H1 (cell line): ENCODE results near the gene BAZ2A. TPM values are rescaled to one million over a fixed set of nuclear protein-coding genes. Genes with fewer than 3 reads are reported as not detected.

Experiments
- CTCF ChIA-PET: fragments of 300-600 bp; sonication (Branson Sonifier 250); formaldehyde crosslinking; loops from one replicate; lab custom pipeline; 2021; ENCODE audit not compliant: partially characterized antibody; lab: Charles Lee
- POLR2A ChIA-PET: fragments of 300-600 bp; sonication (Branson Sonifier 250); formaldehyde crosslinking; loops from one replicate; lab custom pipeline; 2021; ENCODE audit warnings: inconsistent platforms; ENCODE audit not compliant: partially characterized antibody; lab: Charles Lee
- DNase-seq, 2 experiments: peaks; one replicate each; pipeline versions ENCODE4 v3.0.0 to v3.0.0-alpha.2; 2010 to 2022; ENCODE audit warnings: low spot score in 2 of 2, low read depth in 1 of 2, mixed read lengths in 1 of 2
- FAIRE-seq: peaks from 2 replicates; lab custom pipeline; 2011; peaks lifted over from hg19 to GRCh38; lab: Jason Lieb, UNC
- H2AFZ ChIP-seq: 2 replicates; pipeline ENCODE4 v1.8.1; 2012; ENCODE audit warnings: low read length, inconsistent platforms
- H2AK5ac ChIP-seq: 2 replicates; pipeline ENCODE4 v1.6.1; 2013; ENCODE audit warnings: low read depth, low read length
- H2BK120ac ChIP-seq: replicated peaks from 2 replicates; pipeline ENCODE3; 2013; ENCODE audit warnings: low read depth, low read length, inconsistent platforms
- H2BK12ac ChIP-seq: 2 replicates; pipeline ENCODE4 v1.6.1; 2013; ENCODE audit warnings: low read depth, low read length
- H2BK15ac ChIP-seq: 2 replicates; pipeline ENCODE4 v1.6.1; 2013; ENCODE audit warnings: low read length
- H2BK20ac ChIP-seq: 2 replicates; pipeline ENCODE4 v1.6.1; 2013; ENCODE audit warnings: low read length
- H2BK5ac ChIP-seq: 2 replicates; pipeline ENCODE4 v1.6.1; 2013; ENCODE audit warnings: low read depth, low read length
- H3K14ac ChIP-seq: 2 replicates; pipeline ENCODE4 v1.6.1; 2013; ENCODE audit warnings: inconsistent platforms; ENCODE audit not compliant: insufficient read length
- H3K18ac ChIP-seq: 2 replicates; pipeline ENCODE4 v1.6.1; 2013; ENCODE audit warnings: low read length; ENCODE audit errors: extremely low read depth
- H3K23ac ChIP-seq: 2 replicates; pipeline ENCODE4 v1.6.1; 2013; ENCODE audit warnings: inconsistent platforms; ENCODE audit not compliant: insufficient read length
- H3K23me2 ChIP-seq: 2 replicates; pipeline ENCODE4 v1.6.1; 2013; ENCODE audit warnings: low read depth, low read length
- H3K27ac ChIP-seq: 2 replicates; pipeline ENCODE4 v1.6.1; 2011; ENCODE audit warnings: low read depth, low read length, inconsistent platforms
- H3K27me3 ChIP-seq, 4 experiments: replicated peaks in 1 of 4; 1 replicate in 1 of 4; 2 replicates in 3 of 4; pipeline versions ENCODE4 v1.6.1 to v1.8.1; 2011 to 2013; ENCODE audit warnings: low read length in 3 of 4, mild to moderate bottlenecking in 3 of 4, inconsistent platforms in 2 of 4, mixed read lengths in 2 of 4, moderate library complexity in 1 of 4; ENCODE audit not compliant: control insufficient read depth in 3 of 4, insufficient read depth in 3 of 4; ENCODE audit errors: extremely low read depth in 1 of 4
- H3K36me3 ChIP-seq, 4 experiments: 2 replicates each; pipeline versions ENCODE4 v1.6.1 to v1.8.1; 2011 to 2013; ENCODE audit warnings: mild to moderate bottlenecking in 4 of 4, low read length in 3 of 4, moderate library complexity in 2 of 4, control low read depth in 1 of 4, inconsistent platforms in 1 of 4; ENCODE audit not compliant: insufficient read depth in 4 of 4, control insufficient read depth in 2 of 4
- H3K4ac ChIP-seq: replicated peaks from 2 replicates; pipeline ENCODE3; 2013; ENCODE audit warnings: low read length, low read depth, mixed read lengths, inconsistent platforms; ENCODE audit not compliant: insufficient read length
- H3K4me1 ChIP-seq, 4 experiments: replicated peaks in 1 of 4; 1 replicate in 1 of 4; 2 replicates in 3 of 4; pipeline versions ENCODE4 v1.6.1 to v1.8.1; 2011 to 2013; ENCODE audit warnings: low read length in 3 of 4, inconsistent platforms in 2 of 4, mixed read lengths in 1 of 4; ENCODE audit not compliant: insufficient read depth in 4 of 4, control insufficient read depth in 3 of 4
- H3K4me2 ChIP-seq, 2 experiments: 2 replicates each; pipeline versions ENCODE4 v1.6.1 to v1.8.1; 2011 to 2013; ENCODE audit warnings: low read depth in 2 of 2, low read length in 2 of 2, control low read depth in 1 of 2, inconsistent platforms in 1 of 2, mild to moderate bottlenecking in 1 of 2; ENCODE audit not compliant: insufficient read depth in 1 of 2
- H3K4me3 ChIP-seq, 4 experiments: fragments of 200-600, 300-600 bp in 1 of 4; sonication (generic), shearing (Covaris generic), sonication (Bioruptor Twin) in 1 of 4; 2 replicates each; pipeline versions ENCODE4 v1.5.1 to v1.8.1; 2011 to 2016; ENCODE audit warnings: low read length in 4 of 4, low read depth in 3 of 4, control low read depth in 2 of 4, inconsistent platforms in 2 of 4, mild to moderate bottlenecking in 2 of 4, mixed read lengths in 1 of 4, moderate library complexity in 1 of 4; ENCODE audit not compliant: insufficient read depth in 2 of 4; ENCODE audit errors: extremely low read depth in 1 of 4
- H3K56ac ChIP-seq: replicated peaks from 2 replicates; pipeline ENCODE3; 2013; ENCODE audit warnings: low read depth, mild to moderate bottlenecking, mixed read lengths, low read length, inconsistent platforms; ENCODE audit not compliant: insufficient read length
- H3K79me1 ChIP-seq: 2 replicates; pipeline ENCODE4 v1.6.1; 2013; ENCODE audit warnings: low read depth, low read length, control low read depth
- H3K79me2 ChIP-seq, 2 experiments: 2 replicates each; pipeline versions ENCODE4 v1.6.1 to v1.8.1; 2012 to 2013; ENCODE audit warnings: low read length in 2 of 2, mild to moderate bottlenecking in 2 of 2, inconsistent platforms in 1 of 2; ENCODE audit not compliant: insufficient read depth in 2 of 2, control insufficient read depth in 1 of 2
- H3K9ac ChIP-seq, 4 experiments: replicated peaks in 1 of 4; 1 replicate in 1 of 4; 2 replicates in 3 of 4; pipeline versions ENCODE4 v1.6.1 to v1.8.1; 2011 to 2013; ENCODE audit warnings: low read depth in 3 of 4, low read length in 3 of 4, control low read depth in 2 of 4, mild to moderate bottlenecking in 2 of 4, moderate library complexity in 2 of 4, inconsistent platforms in 1 of 4; ENCODE audit errors: extremely low read depth in 1 of 4
- H3K9me3 ChIP-seq, 2 experiments: 2 replicates each; pipeline versions ENCODE4 v1.6.1 to v1.8.1; 2012 to 2013; ENCODE audit warnings: mild to moderate bottlenecking in 2 of 2, moderate library complexity in 2 of 2, control low read depth in 1 of 2, inconsistent platforms in 1 of 2, low read depth in 1 of 2, low read length in 1 of 2, mixed read lengths in 1 of 2; ENCODE audit not compliant: insufficient read depth in 2 of 2
- H4K20me1 ChIP-seq, 2 experiments: replicated peaks in 1 of 2; 2 replicates each; pipeline versions ENCODE3 to v1.8.1; 2011 to 2013; ENCODE audit warnings: inconsistent platforms in 2 of 2, low read length in 2 of 2, mild to moderate bottlenecking in 1 of 2; ENCODE audit not compliant: insufficient read depth in 2 of 2, control insufficient read depth in 1 of 2
- H4K5ac ChIP-seq: 2 replicates; pipeline ENCODE4 v1.6.1; 2013; ENCODE audit warnings: low read length, low read depth, mixed read lengths, inconsistent platforms; ENCODE audit not compliant: insufficient read length
- H4K8ac ChIP-seq: 2 replicates; pipeline ENCODE4 v1.8.0; 2013; ENCODE audit warnings: mild to moderate bottlenecking, moderate library complexity, low read length, inconsistent platforms; ENCODE audit not compliant: insufficient read depth; ENCODE audit errors: extremely low read depth
- H4K91ac ChIP-seq: replicated peaks from 2 replicates; pipeline ENCODE3; 2013; ENCODE audit warnings: low read length, mixed read lengths, inconsistent platforms; ENCODE audit not compliant: insufficient read length
- ATF3 ChIP-seq: IDR thresholded peaks from 2 replicates; pipeline ENCODE4 v1.6.1; 2011; ENCODE audit warnings: low read depth, mild to moderate bottlenecking, low read length; ENCODE audit not compliant: insufficient read depth
- CBX5 ChIP-seq: fragments of 300-800, 300-1000 bp; sonication (generic); IDR thresholded peaks from 2 replicates; pipeline ENCODE4 v1.7.1; 2016; ENCODE audit warnings: antibody characterized with exemption, low read length, low read depth
- CBX8 ChIP-seq: fragments of 300-800, 300-1000 bp; sonication (generic); IDR thresholded peaks from 2 replicates; pipeline ENCODE4 v1.7.1; 2016; ENCODE audit warnings: low read depth, low read length, borderline replicate concordance
- CREB1 ChIP-seq: IDR thresholded peaks from 2 replicates; pipeline ENCODE4 v1.6.1; 2012; ENCODE audit warnings: inconsistent platforms
- EZH2 ChIP-seq: fragments of 200-600 bp; sonication (generic); IDR thresholded peaks from 2 replicates; pipeline ENCODE4 v1.7.1; 2012; ENCODE audit warnings: low read depth, mild to moderate bottlenecking, moderate library complexity, low read length, inconsistent platforms; ENCODE audit not compliant: severe bottlenecking
- GABPA ChIP-seq: IDR thresholded peaks from 2 replicates; pipeline ENCODE4 v1.6.1; 2011; ENCODE audit warnings: mild to moderate bottlenecking, low read length, moderate library complexity, borderline replicate concordance; ENCODE audit not compliant: insufficient read depth
- HDAC2 ChIP-seq, 2 experiments: fragments of 300-600 bp in 1 of 2; sonication (generic) in 1 of 2; IDR thresholded peaks; 2 replicates each; pipeline ENCODE4 v1.6.1; 2011 to 2012; ENCODE audit warnings: low read depth in 2 of 2, low read length in 2 of 2, mild to moderate bottlenecking in 2 of 2, moderate library complexity in 2 of 2, borderline replicate concordance in 1 of 2, inconsistent platforms in 1 of 2
- HDAC6 ChIP-seq: IDR thresholded peaks from one replicate; pipeline ENCODE4 v1.7.1; 2012; ENCODE audit warnings: low read depth, mild to moderate bottlenecking, inconsistent platforms, low read length, moderate library complexity
- JUN ChIP-seq: IDR thresholded peaks from 2 replicates; pipeline ENCODE4 v1.6.1; 2011; ENCODE audit warnings: low read depth, mild to moderate bottlenecking, improper control_type of control experiment, low read length
- KDM1A ChIP-seq: fragments of 200-600, 300-600 bp; sonication (generic); IDR thresholded peaks from 2 replicates; pipeline ENCODE4 v1.7.1; 2016; ENCODE audit warnings: mild to moderate bottlenecking, low read length, borderline replicate concordance
- POLR2AphosphoS5 ChIP-seq: IDR thresholded peaks from 2 replicates; pipeline ENCODE4 v1.6.1; 2011; ENCODE audit warnings: low read depth, low read length
- SP2 ChIP-seq: IDR thresholded peaks from 2 replicates; pipeline ENCODE4 v1.6.1; 2012; ENCODE audit warnings: mild to moderate bottlenecking, low read length, inconsistent platforms
- SUZ12 ChIP-seq: fragments of 200-600 bp; sonication (generic); IDR thresholded peaks from 2 replicates; pipeline ENCODE4 v1.6.1; 2012; ENCODE audit warnings: mild to moderate bottlenecking, inconsistent platforms, low read length, moderate library complexity, mixed read lengths
- WGBS, 2 experiments: shearing (Covaris generic) in 1 of 2; methylation state at CpG; one replicate each; pipeline versions ENCODE4 v1.1.6 to v1.1.7; 2013 to 2015; ENCODE audit warnings: low lambda C conversion rate in 2 of 2, mixed read lengths in 2 of 2, inconsistent platforms in 1 of 2, low coverage in 1 of 2, missing lambda C conversion rate in 1 of 2; ENCODE audit not compliant: insufficient replicate concordance in 2 of 2, insufficient coverage in 1 of 2, insufficient read length in 1 of 2; ENCODE audit errors: extremely low coverage in 1 of 2, missing lambda C conversion rate in 1 of 2; 5-methylcytosine and 5-hydroxymethylcytosine counted together
- polyA plus RNA-seq, 7 experiments: library from polyadenylated mRNA; depleted of rRNA in 3 of 7; stranded (reverse) in 5 of 7; unstranded in 2 of 7; fragments of >200 nt in 5 of 7; fragments of 200-250 nt in 2 of 7; gene quantifications; 1 replicate in 5 of 7; 2 replicates in 1 of 7; 4 replicates in 1 of 7; pipeline versions ENCODE4 v1.2.1 to v1.2.3, GENCODE V29; 2011 to 2013; ENCODE audit warnings: missing spikeins in 2 of 7, mixed read lengths in 2 of 7
- total RNA-seq: library from RNA; stranded (reverse); fragmentation: NEBNext Ultra II Directional; extraction: Animal tissue kit (Norgen Biotek cat#: 25700); gene quantifications from 2 replicates; pipeline ENCODE4 v1.2.1, GENCODE V29; 2021

The BAZ2A gene
- total and polyA plus RNA-seq, 2 of the 8 experiments (the other 6 are each of a cell fraction or from before 2014, with no cell fraction given): 52.0 to 110 TPM

DNA sequence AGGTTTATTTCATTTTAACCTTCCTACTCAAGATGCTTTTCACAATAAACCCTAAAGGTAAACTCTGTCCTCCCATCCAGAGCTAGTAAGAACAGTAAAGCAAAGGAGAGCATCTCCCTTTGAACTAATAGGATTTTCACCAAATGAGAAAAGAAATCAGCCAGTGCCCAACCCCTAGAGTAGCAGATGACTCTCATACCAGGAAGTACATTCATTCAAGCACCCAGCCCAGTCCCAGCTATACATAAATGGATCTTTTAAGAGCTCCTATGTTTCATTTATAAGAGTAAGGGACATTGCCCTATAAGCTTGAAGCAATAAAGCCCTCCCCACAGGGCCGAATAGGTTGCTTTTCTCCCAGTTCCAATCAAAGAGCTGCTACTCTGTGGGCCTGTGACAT is 7.6 kb downstream of the BAZ2A start:
- Histone ChIP-seq H2AK5ac (no peak overlapping the region), H3K27me3 (no peaks in the 10 kb centered on the region), H3K9me3 (no peaks in the 10 kb centered on the region), H4K8ac (no peak overlapping the region), H3K4me3 (no peak overlapping the region), H2BK120ac (no peak overlapping the region), H3K23ac (no peak overlapping the region), H3K4me2 (no peak overlapping the region), H2BK20ac (no peak overlapping the region), H4K5ac (no peak overlapping the region), H4K91ac (no peak overlapping the region), H2BK15ac (no peak overlapping the region), H3K79me1 (peaks cover 7% of the 10 kb centered on the region), H4K20me1 (peaks cover 2 to 8% of the 10 kb centered on the region in 2 experiments), H3K4ac (no peak overlapping the region), H3K79me2 (peaks cover 18 to 86% of the 10 kb centered on the region in 2 experiments), H3K23me2 (no peaks in the 10 kb centered on the region), H3K36me3 (peaks cover 0 to 14% (median 0%) of the 10 kb centered on the region in 4 experiments; a peak in 2 of 8 replicates), H3K56ac (no peak overlapping the region), H2BK12ac (no peak overlapping the region), H2BK5ac (no peak overlapping the region), H3K4me1 (no peaks in the 10 kb centered on the region), H3K9ac (no peak overlapping the region), H3K27ac (no peak overlapping the region), H3K18ac (no peak overlapping the region), H3K14ac (no peak overlapping the region), H2AFZ (no peak overlapping the region)
- WGBS, 2 experiments: 88% methylated on average over 1 of the region's 1 CpG; no CpG with 5 or more reads in 1 of the 2 experiments
- ChIA-PET POLR2A (interaction anchor here (1.1 to 2.2 kb wide), 4 partner anchors 11 to 103 kb away, joined by 3 to 8 read pairs (median 4); partner anchors contain the start of gene NACA), CTCF (interaction anchor here (1.0 to 11.2 kb wide), 3 partner anchors 13 to 29 kb away, joined by 3 to 107 read pairs (median 28); no protein-coding TSS in a partner anchor)
- DNase-seq (no peak), FAIRE-seq (no peak)
- TF ChIP-seq ATF3 (no peak), CBX8 (no peak), SP2 (no peak), CBX5 (no peak), JUN (no peak), GABPA (no peak), EZH2 (no peak), KDM1A (no peak), HDAC2 (IDR thresholded peaks at IDR 0.05; ENCODE audit: borderline replicate concordance in 1 of 2, low read depth in 2 of 2, low read length in 2 of 2) (no peak), POLR2AphosphoS5 (no peak), HDAC6 (no peak), CREB1 (no peak), SUZ12 (no peak)
